Liver (tissue), 9 donors: ENCODE measurements around the gene CLEC4G. TPM values are rescaled to one million over a fixed set of nuclear protein-coding genes. Genes with fewer than 3 reads are reported as not detected.

Source experiments
- DNase-seq: peaks from one replicate; pipeline ENCODE4 v3.0.0-alpha.2; 2017; ENCODE audit warnings: low spot score
- H3K27ac ChIP-seq, 2 donors: one replicate each; pipeline ENCODE4 v1.7.0; 2013; ENCODE audit warnings: inconsistent platforms in 2 of 2, low read length in 2 of 2, control low read depth in 1 of 2, low read depth in 1 of 2, mild to moderate bottlenecking in 1 of 2
- H3K27me3 ChIP-seq, 4 donors: one replicate each; pipeline versions ENCODE4 v1.6.1 to v1.7.0; 2013; ENCODE audit warnings: low read length in 3 of 4, inconsistent platforms in 1 of 4, mild to moderate bottlenecking in 1 of 4, moderate library complexity in 1 of 4; ENCODE audit not compliant: control insufficient read depth in 4 of 4, insufficient read depth in 4 of 4
- H3K36me3 ChIP-seq, 4 donors: one replicate each; pipeline versions ENCODE4 v1.6.1 to v1.7.0; 2013; ENCODE audit warnings: low read length in 3 of 4, mild to moderate bottlenecking in 3 of 4, low read depth in 1 of 4, moderate library complexity in 1 of 4; ENCODE audit not compliant: control insufficient read depth in 4 of 4, insufficient read depth in 3 of 4
- H3K4me1 ChIP-seq, 4 donors: one replicate each; pipeline versions ENCODE4 v1.6.1 to v1.7.0; 2013; ENCODE audit warnings: low read length in 3 of 4, mild to moderate bottlenecking in 3 of 4, moderate library complexity in 1 of 4; ENCODE audit not compliant: control insufficient read depth in 4 of 4, insufficient read depth in 4 of 4
- H3K4me3 ChIP-seq, 3 donors: one replicate each; pipeline versions ENCODE4 v1.6.1 to v1.7.0; 2013; ENCODE audit warnings: low read length in 3 of 3, control low read depth in 1 of 3, low read depth in 1 of 3, mild to moderate bottlenecking in 1 of 3
- H3K9ac ChIP-seq, 2 donors: one replicate each; pipeline ENCODE4 v1.7.0; 2013; ENCODE audit warnings: low read length in 2 of 2, mild to moderate bottlenecking in 2 of 2, moderate library complexity in 2 of 2, control low read depth in 1 of 2, low read depth in 1 of 2
- H3K9me3 ChIP-seq, 4 donors: one replicate each; pipeline versions ENCODE4 v1.6.1 to v1.7.0; 2013; ENCODE audit warnings: low read length in 3 of 4; ENCODE audit not compliant: control insufficient read depth in 4 of 4
- EGR1 ChIP-seq, 2 donors: IDR thresholded peaks; 2 replicates each; pipeline ENCODE4 v1.6.1; 2016 to 2018; ENCODE audit warnings: antibody characterized with exemption in 2 of 2, low read depth in 2 of 2
- FOXA1 ChIP-seq: IDR thresholded peaks from 2 replicates; pipeline ENCODE4 v1.6.1; 2016; ENCODE audit warnings: antibody characterized with exemption
- FOXA2 ChIP-seq: IDR thresholded peaks from 2 replicates; pipeline ENCODE4 v1.6.1; 2016; ENCODE audit warnings: antibody characterized with exemption
- GABPA ChIP-seq, 2 donors: IDR thresholded peaks in 1 of 2; conservative IDR thresholded peaks in 1 of 2; 2 replicates each; pipeline ENCODE4 v1.6.1; 2016; ENCODE audit warnings: antibody characterized with exemption in 2 of 2, mild to moderate bottlenecking in 1 of 2, moderate library complexity in 1 of 2
- HNF4A ChIP-seq, 2 donors: conservative IDR thresholded peaks; 2 replicates each; pipeline ENCODE4 v1.6.1; 2016; ENCODE audit warnings: antibody characterized with exemption in 2 of 2, mild to moderate bottlenecking in 2 of 2
- HNF4G ChIP-seq: IDR thresholded peaks from 2 replicates; pipeline ENCODE4 v1.6.1; 2016; ENCODE audit warnings: antibody characterized with exemption
- JUND ChIP-seq, 2 donors: IDR thresholded peaks; 2 replicates each; pipeline ENCODE4 v1.6.1; 2016; ENCODE audit warnings: antibody characterized with exemption in 2 of 2
- NR2F2 ChIP-seq: IDR thresholded peaks from 2 replicates; pipeline ENCODE4 v1.6.1; 2016; ENCODE audit warnings: antibody characterized with exemption
- RAD21 ChIP-seq, 2 donors: IDR thresholded peaks; 2 replicates each; pipeline ENCODE4 v1.6.1; 2016; ENCODE audit warnings: antibody characterized with exemption in 2 of 2, mild to moderate bottlenecking in 2 of 2
- REST ChIP-seq: IDR thresholded peaks from 2 replicates; pipeline ENCODE4 v1.6.1; 2016; ENCODE audit warnings: antibody characterized with exemption, mild to moderate bottlenecking
- RXRA ChIP-seq, 2 donors: IDR thresholded peaks; 2 replicates each; pipeline ENCODE4 v1.6.1; 2017 to 2018; ENCODE audit warnings: antibody characterized with exemption in 2 of 2, mild to moderate bottlenecking in 1 of 2
- SP1 ChIP-seq: IDR thresholded peaks from 2 replicates; pipeline ENCODE4 v1.6.1; 2018; ENCODE audit warnings: antibody characterized with exemption, mild to moderate bottlenecking
- TAF1 ChIP-seq: conservative IDR thresholded peaks from 2 replicates; pipeline ENCODE4 v1.6.1; 2016; ENCODE audit warnings: antibody characterized with exemption, mild to moderate bottlenecking
- YY1 ChIP-seq: IDR thresholded peaks from 2 replicates; pipeline ENCODE4 v1.6.1; 2016; ENCODE audit warnings: antibody characterized with exemption, mild to moderate bottlenecking
- WGBS: extraction: QIAGEN DNeasy Blood & Tissue Kit; methylation state at CpG from one replicate; pipeline ENCODE4 v1.1.7; 2013; 5-methylcytosine and 5-hydroxymethylcytosine counted together
- polyA plus RNA-seq, 2 donors: library from polyadenylated mRNA; stranded (reverse) in 1 of 2; unstranded in 1 of 2; fragments of 200-250 nt in 1 of 2; fragments of >200 nt in 1 of 2; fragmentation: Nextera tagmentation in 1 of 2; extraction: Ambion mirVana in 1 of 2; gene quantifications; one replicate each; pipeline versions ENCODE4 v1.2.1 to v1.2.3, GENCODE V29; 2013 to 2015
- total RNA-seq, 2 donors: library from RNA; depleted of rRNA; stranded (reverse); fragments of >200 nt; gene quantifications; one replicate each; pipeline ENCODE4 v1.2.3, GENCODE V29; 2014
- TF ChIP-seq, protein P1 (sequence below): fragments of 150-350 bp; IDR thresholded peaks from 2 replicates; pipeline ENCODE4 v1.5.1; 2017; ENCODE audit warnings: improper control_type of control experiment, low read depth, low read length; ENCODE audit not compliant: missing input control
- TF ChIP-seq, protein P2 (sequence below): IDR thresholded peaks from 2 replicates; pipeline ENCODE4 v1.6.1; 2016; ENCODE audit warnings: antibody characterized with exemption
- TF ChIP-seq, protein P3 (sequence below): IDR thresholded peaks from 2 replicates; pipeline ENCODE4 v1.6.1; 2016; ENCODE audit warnings: antibody characterized with exemption
- TF ChIP-seq, protein P4 (sequence below): IDR thresholded peaks from 2 replicates; pipeline ENCODE4 v1.6.1; 2016; ENCODE audit warnings: antibody characterized with exemption
- donor health status: healthy.
- donor health status: healthy.
- donor health status: healthy.
- donor health status: healthy.
- donor health status: healthy.

The CLEC4G gene
- total and polyA plus RNA-seq, 4 donors = 7.7 to 69.0 (median 45.6) TPM

GRCh38 chr19:7709932-7710460, 21.9 kb downstream of the CLEC4G start:
- WGBS = 78% methylated on average over 10 of the region's 10 CpGs
- no peaks in the 10 kb centered on the region for H3K4me1 ChIP-seq
- no peaks in the 10 kb centered on the region for H3K27me3 ChIP-seq
- H3K9ac ChIP-seq = no peak overlapping the region
- H3K9me3 ChIP-seq = no peaks in the 10 kb centered on the region
- H3K4me3 ChIP-seq = no peak overlapping the region
- TF ChIP-seq, protein P1, sequence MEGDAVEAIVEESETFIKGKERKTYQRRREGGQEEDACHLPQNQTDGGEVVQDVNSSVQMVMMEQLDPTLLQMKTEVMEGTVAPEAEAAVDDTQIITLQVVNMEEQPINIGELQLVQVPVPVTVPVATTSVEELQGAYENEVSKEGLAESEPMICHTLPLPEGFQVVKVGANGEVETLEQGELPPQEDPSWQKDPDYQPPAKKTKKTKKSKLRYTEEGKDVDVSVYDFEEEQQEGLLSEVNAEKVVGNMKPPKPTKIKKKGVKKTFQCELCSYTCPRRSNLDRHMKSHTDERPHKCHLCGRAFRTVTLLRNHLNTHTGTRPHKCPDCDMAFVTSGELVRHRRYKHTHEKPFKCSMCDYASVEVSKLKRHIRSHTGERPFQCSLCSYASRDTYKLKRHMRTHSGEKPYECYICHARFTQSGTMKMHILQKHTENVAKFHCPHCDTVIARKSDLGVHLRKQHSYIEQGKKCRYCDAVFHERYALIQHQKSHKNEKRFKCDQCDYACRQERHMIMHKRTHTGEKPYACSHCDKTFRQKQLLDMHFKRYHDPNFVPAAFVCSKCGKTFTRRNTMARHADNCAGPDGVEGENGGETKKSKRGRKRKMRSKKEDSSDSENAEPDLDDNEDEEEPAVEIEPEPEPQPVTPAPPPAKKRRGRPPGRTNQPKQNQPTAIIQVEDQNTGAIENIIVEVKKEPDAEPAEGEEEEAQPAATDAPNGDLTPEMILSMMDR = no peak
- TF ChIP-seq GABPA (IDR thresholded peaks at IDR 0.05 in 1 of 2, conservative IDR thresholded peaks at IDR 0.05 in 1 of 2) = no peak
- TF ChIP-seq, protein P2, sequence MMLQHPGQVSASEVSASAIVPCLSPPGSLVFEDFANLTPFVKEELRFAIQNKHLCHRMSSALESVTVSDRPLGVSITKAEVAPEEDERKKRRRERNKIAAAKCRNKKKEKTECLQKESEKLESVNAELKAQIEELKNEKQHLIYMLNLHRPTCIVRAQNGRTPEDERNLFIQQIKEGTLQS = no peak
- no peak for TF ChIP-seq FOXA2
- TF ChIP-seq HNF4G = no peak
- TF ChIP-seq TAF1 = no peak
- TF ChIP-seq RXRA (IDR thresholded peaks at IDR 0.05) = no peak
- no peak for TF ChIP-seq FOXA1
- TF ChIP-seq, protein P3, sequence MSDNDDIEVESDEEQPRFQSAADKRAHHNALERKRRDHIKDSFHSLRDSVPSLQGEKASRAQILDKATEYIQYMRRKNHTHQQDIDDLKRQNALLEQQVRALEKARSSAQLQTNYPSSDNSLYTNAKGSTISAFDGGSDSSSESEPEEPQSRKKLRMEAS = no peak
- TF ChIP-seq SP1 = no peak
- no peak for TF ChIP-seq REST
- TF ChIP-seq, protein P4, sequence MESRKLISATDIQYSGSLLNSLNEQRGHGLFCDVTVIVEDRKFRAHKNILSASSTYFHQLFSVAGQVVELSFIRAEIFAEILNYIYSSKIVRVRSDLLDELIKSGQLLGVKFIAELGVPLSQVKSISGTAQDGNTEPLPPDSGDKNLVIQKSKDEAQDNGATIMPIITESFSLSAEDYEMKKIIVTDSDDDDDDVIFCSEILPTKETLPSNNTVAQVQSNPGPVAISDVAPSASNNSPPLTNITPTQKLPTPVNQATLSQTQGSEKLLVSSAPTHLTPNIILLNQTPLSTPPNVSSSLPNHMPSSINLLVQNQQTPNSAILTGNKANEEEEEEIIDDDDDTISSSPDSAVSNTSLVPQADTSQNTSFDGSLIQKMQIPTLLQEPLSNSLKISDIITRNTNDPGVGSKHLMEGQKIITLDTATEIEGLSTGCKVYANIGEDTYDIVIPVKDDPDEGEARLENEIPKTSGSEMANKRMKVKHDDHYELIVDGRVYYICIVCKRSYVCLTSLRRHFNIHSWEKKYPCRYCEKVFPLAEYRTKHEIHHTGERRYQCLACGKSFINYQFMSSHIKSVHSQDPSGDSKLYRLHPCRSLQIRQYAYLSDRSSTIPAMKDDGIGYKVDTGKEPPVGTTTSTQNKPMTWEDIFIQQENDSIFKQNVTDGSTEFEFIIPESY = no peak
- no peak for TF ChIP-seq NR2F2
- no peak for TF ChIP-seq HNF4A (conservative IDR thresholded peaks at IDR 0.05)
- TF ChIP-seq EGR1 (IDR thresholded peaks at IDR 0.05; ENCODE audit: low read depth in 2 of 2) = no peak
- no peak for TF ChIP-seq RAD21 (IDR thresholded peaks at IDR 0.05)
- no peak for TF ChIP-seq JUND (IDR thresholded peaks at IDR 0.05)
- no peak for TF ChIP-seq YY1
- DNase-seq = no peak
- H3K36me3 ChIP-seq = no peaks in the 10 kb centered on the region
- H3K27ac ChIP-seq = no peak overlapping the region
